Measurements from ENCODE around the gene PURB. TPM values are rescaled to one million over a fixed set of nuclear protein-coding genes. Genes with fewer than 3 reads are reported as not detected.

The PURB gene
- total and polyA plus RNA-seq, 7 donors: 4.2 to 40.3 (median 31.4) TPM

DNA sequence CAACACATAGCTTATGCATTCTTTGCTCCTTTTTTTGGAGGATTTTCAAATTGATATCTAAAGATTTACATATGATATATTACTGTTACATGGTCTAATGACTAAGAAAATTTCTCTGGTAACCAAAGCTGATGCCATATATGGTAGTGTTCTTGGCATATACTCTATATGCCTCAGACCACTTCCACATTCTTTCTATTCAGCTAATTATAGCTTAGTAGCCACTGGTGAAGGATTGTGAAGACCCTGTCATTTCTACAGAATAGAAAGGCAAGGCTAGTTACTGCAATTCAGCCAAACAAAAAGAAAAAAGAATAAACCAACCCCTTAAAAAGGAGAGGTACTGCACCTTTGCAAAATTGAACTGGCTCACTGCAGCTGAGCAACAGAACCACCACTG is 3.7 kb downstream of the PURB start:
- no peak for DNase-seq
- Histone ChIP-seq H3K9me3 (no peaks in the 10 kb centered on the region), H3K36me3 (no peaks in the 10 kb centered on the region), H3K4me1 (peaks cover 0 to 83% (median 72%) of the 10 kb centered on the region in 4 donors), H3K4me3 (peak overlapping the region in 3 of 4 donors; percentile 11 to 93 (median 35)), H3K27ac (peak overlapping the region; percentile 4 to 100 (median 72)), H3K27me3 (no peaks in the 10 kb centered on the region)
- intact Hi-C loops (cut with DNase I): loop anchor here (10.0 kb wide), 1 partner anchor 797 kb away; the partner anchor contains the start of gene POLM
- TF ChIP-seq, protein P1, sequence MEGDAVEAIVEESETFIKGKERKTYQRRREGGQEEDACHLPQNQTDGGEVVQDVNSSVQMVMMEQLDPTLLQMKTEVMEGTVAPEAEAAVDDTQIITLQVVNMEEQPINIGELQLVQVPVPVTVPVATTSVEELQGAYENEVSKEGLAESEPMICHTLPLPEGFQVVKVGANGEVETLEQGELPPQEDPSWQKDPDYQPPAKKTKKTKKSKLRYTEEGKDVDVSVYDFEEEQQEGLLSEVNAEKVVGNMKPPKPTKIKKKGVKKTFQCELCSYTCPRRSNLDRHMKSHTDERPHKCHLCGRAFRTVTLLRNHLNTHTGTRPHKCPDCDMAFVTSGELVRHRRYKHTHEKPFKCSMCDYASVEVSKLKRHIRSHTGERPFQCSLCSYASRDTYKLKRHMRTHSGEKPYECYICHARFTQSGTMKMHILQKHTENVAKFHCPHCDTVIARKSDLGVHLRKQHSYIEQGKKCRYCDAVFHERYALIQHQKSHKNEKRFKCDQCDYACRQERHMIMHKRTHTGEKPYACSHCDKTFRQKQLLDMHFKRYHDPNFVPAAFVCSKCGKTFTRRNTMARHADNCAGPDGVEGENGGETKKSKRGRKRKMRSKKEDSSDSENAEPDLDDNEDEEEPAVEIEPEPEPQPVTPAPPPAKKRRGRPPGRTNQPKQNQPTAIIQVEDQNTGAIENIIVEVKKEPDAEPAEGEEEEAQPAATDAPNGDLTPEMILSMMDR (IDR thresholded peaks at IDR 0.05): no peak
- no peak for TF ChIP-seq POLR2AphosphoS5 (IDR thresholded peaks at IDR 0.05)
- no peak for TF ChIP-seq EP300 (IDR thresholded peaks at IDR 0.05)
- no peak for TF ChIP-seq POLR2A (IDR thresholded peaks at IDR 0.05)

DNA sequence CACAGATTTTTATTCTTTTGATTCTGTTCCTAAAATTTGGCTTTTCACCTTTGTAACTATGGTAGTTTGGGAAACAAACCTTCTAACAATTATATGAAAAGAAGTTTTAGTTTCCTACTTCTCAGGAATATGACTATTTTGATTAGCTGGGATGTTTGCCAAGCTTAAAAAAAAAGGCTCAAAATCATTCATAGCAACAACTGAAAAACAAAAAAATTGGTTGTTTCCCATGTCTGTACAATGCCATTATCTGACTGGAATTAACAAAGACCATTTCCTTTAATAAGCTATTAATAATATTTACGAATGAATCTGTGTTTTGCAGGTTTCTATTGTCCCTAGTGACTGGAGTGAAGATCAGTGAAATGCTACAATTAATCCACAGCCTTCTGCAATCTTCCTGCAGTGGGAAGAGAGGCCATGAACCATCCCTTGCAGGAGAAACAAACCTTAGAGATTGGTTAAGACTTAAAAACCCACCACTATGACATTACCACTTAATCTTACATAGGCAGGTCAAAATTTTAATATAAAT is 4.2 kb downstream of the PURB start:
- no peak for DNase-seq
- TF ChIP-seq, protein P1 (IDR thresholded peaks at IDR 0.05): no peak
- TF ChIP-seq EP300 (IDR thresholded peaks at IDR 0.05) (no peak), POLR2AphosphoS5 (IDR thresholded peaks at IDR 0.05) (no peak), POLR2A (IDR thresholded peaks at IDR 0.05) (no peak)
- peak overlapping the region in 3 of 4 donors; percentile 11 to 93 (median 35) for H3K4me3 ChIP-seq
- peak overlapping the region; percentile 4 to 100 (median 72) for H3K27ac ChIP-seq
- no peaks in the 10 kb centered on the region for H3K27me3 ChIP-seq
- H3K4me1 ChIP-seq: peaks cover 0 to 83% (median 70%) of the 10 kb centered on the region in 4 donors
- no peaks in the 10 kb centered on the region for H3K36me3 ChIP-seq
- 51 to 69% methylated on average over 1 of the region's 1 CpG for WGBS, 2 donors
- intact Hi-C loops (cut with DNase I): loop anchor here (10.0 kb wide), 1 partner anchor 796 kb away; the partner anchor contains the start of gene POLM
- no peaks in the 10 kb centered on the region for H3K9me3 ChIP-seq

DNA sequence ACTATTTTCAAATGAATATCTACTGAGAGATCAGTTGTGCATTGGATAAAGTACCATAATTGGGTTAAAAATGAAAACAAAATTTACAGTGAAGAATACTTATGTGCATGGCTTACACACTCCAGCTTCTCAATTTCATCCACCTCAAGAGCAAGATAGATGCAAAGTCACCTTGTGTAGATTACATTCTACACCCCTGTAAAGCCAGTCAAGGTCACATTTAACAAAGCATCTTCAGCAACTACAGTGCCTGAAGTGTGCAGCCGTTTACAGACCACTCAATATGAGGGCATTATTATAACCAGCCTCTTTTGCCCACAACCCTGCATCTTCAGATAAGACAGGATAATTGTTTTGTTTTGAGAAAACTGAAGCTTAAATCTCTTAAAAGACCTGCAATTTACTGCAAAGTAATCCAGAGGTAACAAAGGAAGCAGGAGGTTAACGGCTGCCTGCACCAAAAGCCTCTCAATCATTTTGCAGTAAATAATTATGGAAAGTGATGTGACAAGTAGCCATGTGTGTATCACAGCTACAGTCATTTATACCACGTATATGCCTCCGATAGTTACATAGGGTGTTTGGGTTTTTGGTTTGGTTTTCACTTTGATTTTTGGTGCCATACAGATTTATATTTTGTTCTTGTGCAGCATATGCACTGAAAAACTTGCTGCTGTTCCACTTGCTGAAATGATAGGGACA is 4.9 kb downstream of the PURB start:
- H3K36me3 ChIP-seq: no peaks in the 10 kb centered on the region
- peak overlapping the region in 3 of 4 donors; percentile 4 to 100 (median 99) for H3K27ac ChIP-seq
- intact Hi-C loops (cut with DNase I): loop anchor here (10.0 kb wide), 1 partner anchor 796 kb away; the partner anchor contains the start of gene POLM
- TF ChIP-seq POLR2A (IDR thresholded peaks at IDR 0.05) (no peak), POLR2AphosphoS5 (IDR thresholded peaks at IDR 0.05) (no peak), EP300 (IDR thresholded peaks at IDR 0.05) (no peak)
- TF ChIP-seq, protein P1 (IDR thresholded peaks at IDR 0.05): no peak
- no peaks in the 10 kb centered on the region for H3K27me3 ChIP-seq
- H3K4me3 ChIP-seq: peak overlapping the region in 3 of 4 donors; percentile 11 to 93 (median 35)
- peaks cover 0 to 79% (median 68%) of the 10 kb centered on the region in 4 donors for H3K4me1 ChIP-seq
- no peaks in the 10 kb centered on the region for H3K9me3 ChIP-seq
- no peak for DNase-seq
- WGBS, 2 donors: 31 to 58% methylated on average over 4 of the region's 4 CpGs

DNA sequence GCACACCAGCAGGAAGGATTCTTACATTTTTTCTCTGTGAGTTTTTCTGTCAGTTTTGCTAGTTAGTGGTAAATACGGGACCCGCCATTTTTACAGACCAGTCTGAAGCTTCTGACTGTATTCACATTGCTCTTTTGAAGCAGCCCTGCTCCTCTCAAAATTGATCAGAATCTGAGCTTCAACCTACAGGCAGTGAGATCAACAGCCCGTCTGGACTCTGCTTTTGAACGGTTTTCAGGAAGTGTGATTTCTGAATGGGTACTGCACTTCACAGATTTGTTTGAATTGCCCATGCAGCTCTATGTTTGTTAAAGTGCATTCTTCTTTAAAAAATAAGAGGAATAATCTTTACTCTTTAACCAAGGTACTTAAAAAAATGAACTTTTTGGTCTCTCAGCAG is 8.9 kb downstream of the PURB start:
- no peak overlapping the region for H3K27ac ChIP-seq
- intact Hi-C loops (cut with DNase I): no loop called here
- H3K4me3 ChIP-seq: no peak overlapping the region
- TF ChIP-seq, protein P1 (IDR thresholded peaks at IDR 0.05): no peak
- TF ChIP-seq POLR2A (IDR thresholded peaks at IDR 0.05): no peak
- no peak for TF ChIP-seq POLR2AphosphoS5 (IDR thresholded peaks at IDR 0.05)
- no peak for TF ChIP-seq EP300 (IDR thresholded peaks at IDR 0.05)
- no peaks in the 10 kb centered on the region for H3K9me3 ChIP-seq
- no peaks in the 10 kb centered on the region for H3K36me3 ChIP-seq
- no peaks in the 10 kb centered on the region for H3K27me3 ChIP-seq
- DNase-seq: no peak
- WGBS, 2 donors: 70 to 77% methylated on average over 4 of the region's 4 CpGs
- H3K4me1 ChIP-seq: peaks cover 0 to 50% (median 38%) of the 10 kb centered on the region in 4 donors

Data from sigmoid colon (tissue), 7 donors.